IMR-90 (cell line): ENCODE data around the gene COLEC11. TPM values are rescaled to one million over a fixed set of nuclear protein-coding genes. Genes with fewer than 3 reads are reported as not detected.
"Not testable (repeated sequence)": the region's sequence is repeated elsewhere in the genome, so short reads cannot be mapped to it uniquely, and the experiment has no call there.

Experiments used
- ATAC-seq: fragments of 200-7000 bp; cut with Tn5 transposase; 2 replicates; pipeline ENCODE4 v1.9.1; 2020; ENCODE audit warnings: low read depth, mild to moderate bottlenecking, moderate library complexity
- BruUV-seq: library from RNA; stranded (reverse); fragments of 400-500 nt; replicated peaks from 2 replicates; lab custom pipeline; 2021; lab: Mats Ljungman, UMichigan
- CTCF ChIA-PET: fragments of 300-600 bp; formaldehyde crosslinking; extraction: SDS; loops from one replicate; lab custom pipeline; 2021; ENCODE audit warnings: antibody characterized with exemption; lab: Yijun Ruan, JAX
- POLR2A ChIA-PET: fragments of 300-600 bp; sonication (Branson Sonifier 250); formaldehyde crosslinking; loops from one replicate; lab custom pipeline; 2022; ENCODE audit warnings: antibody characterized with exemption; ENCODE audit not compliant: unreplicated experiment; lab: Charles Lee
- DNase-seq: peaks from one replicate; pipeline ENCODE4 v3.0.0; 2013
- H2AFZ ChIP-seq: replicated peaks from 2 replicates; pipeline ENCODE3; 2013; ENCODE audit warnings: low read length, mild to moderate bottlenecking; ENCODE audit not compliant: poor library complexity
- H2AK5ac ChIP-seq: 2 replicates; pipeline ENCODE4 v1.6.1; 2013; ENCODE audit warnings: low read depth, low read length, inconsistent platforms
- H2AK9ac ChIP-seq: replicated peaks from 2 replicates; pipeline ENCODE3; 2013; ENCODE audit warnings: mild to moderate bottlenecking, low read depth, low read length, moderate library complexity; ENCODE audit not compliant: poor library complexity
- H2BK120ac ChIP-seq: 2 replicates; pipeline ENCODE4 v1.6.1; 2013; ENCODE audit warnings: low read depth, low read length, inconsistent platforms
- H2BK15ac ChIP-seq: 3 replicates; pipeline ENCODE4 v1.6.1; 2013; ENCODE audit warnings: low read depth, low read length, inconsistent platforms
- H2BK20ac ChIP-seq: 2 replicates; pipeline ENCODE4 v1.6.1; 2013; ENCODE audit warnings: low read depth, mild to moderate bottlenecking, inconsistent platforms, low read length, moderate library complexity
- H2BK5ac ChIP-seq: 2 replicates; pipeline ENCODE4 v1.6.1; 2013; ENCODE audit warnings: mild to moderate bottlenecking, low read depth, low read length, inconsistent platforms; ENCODE audit not compliant: poor library complexity, severe bottlenecking
- H3K14ac ChIP-seq: replicated peaks from 2 replicates; pipeline ENCODE4 v1.6.1; 2013; ENCODE audit warnings: low read depth, low read length, inconsistent platforms
- H3K18ac ChIP-seq: 2 replicates; pipeline ENCODE4 v1.6.1; 2013; ENCODE audit warnings: low read depth, low read length, control low read depth
- H3K23ac ChIP-seq: 2 replicates; pipeline ENCODE4 v1.6.1; 2013; ENCODE audit warnings: low read depth, low read length, inconsistent platforms
- H3K27ac ChIP-seq: 2 replicates; pipeline ENCODE4 v1.5.1; 2013; ENCODE audit warnings: mild to moderate bottlenecking, control low read depth, low read length; ENCODE audit not compliant: insufficient read depth
- H3K27me3 ChIP-seq: 2 replicates; pipeline ENCODE4 v1.6.1; 2013; ENCODE audit warnings: low read length; ENCODE audit not compliant: control insufficient read depth, insufficient read depth
- H3K36me3 ChIP-seq: 2 replicates; pipeline ENCODE4 v1.6.1; 2013; ENCODE audit warnings: low read length, mixed read lengths; ENCODE audit not compliant: control insufficient read depth, insufficient read depth
- H3K4ac ChIP-seq: 2 replicates; pipeline ENCODE4 v1.6.1; 2013; ENCODE audit warnings: low read depth, low read length, inconsistent platforms
- H3K4me1 ChIP-seq: 2 replicates; pipeline ENCODE4 v1.6.1; 2013; ENCODE audit warnings: low read length, mixed read lengths; ENCODE audit not compliant: control insufficient read depth, insufficient read depth
- H3K4me2 ChIP-seq: 2 replicates; pipeline ENCODE4 v1.6.1; 2013; ENCODE audit warnings: low read depth, mild to moderate bottlenecking, control low read depth, low read length, moderate library complexity
- H3K4me3 ChIP-seq: 2 replicates; pipeline ENCODE4 v1.5.1; 2013; ENCODE audit warnings: low read depth, mild to moderate bottlenecking, control low read depth, low read length, moderate library complexity; ENCODE audit not compliant: insufficient read depth
- H3K56ac ChIP-seq: 2 replicates; pipeline ENCODE4 v1.6.1; 2013; ENCODE audit warnings: low read length, inconsistent platforms; ENCODE audit not compliant: insufficient read depth; ENCODE audit errors: extremely low read depth
- H3K79me1 ChIP-seq, 2 experiments: 2 replicates each; pipeline ENCODE4 v1.6.1; 2013; ENCODE audit warnings: low read length in 2 of 2, inconsistent platforms in 1 of 2, low read depth in 1 of 2
- H3K9ac ChIP-seq: 2 replicates; pipeline ENCODE4 v1.6.1; 2013; ENCODE audit warnings: low read depth, low read length, control low read depth
- H3K9me1 ChIP-seq: 2 replicates; pipeline ENCODE4 v1.6.1; 2013; ENCODE audit warnings: low read length, inconsistent platforms; ENCODE audit not compliant: insufficient read depth
- H3K9me3 ChIP-seq: 2 replicates; pipeline ENCODE4 v1.6.1; 2013; ENCODE audit warnings: low read length; ENCODE audit not compliant: control insufficient read depth, insufficient read depth
- H4K20me1 ChIP-seq: 2 replicates; pipeline ENCODE4 v1.6.1; 2013; ENCODE audit warnings: low read length, inconsistent platforms; ENCODE audit not compliant: insufficient read depth
- H4K5ac ChIP-seq: 2 replicates; pipeline ENCODE4 v1.6.1; 2013; ENCODE audit warnings: mild to moderate bottlenecking, low read depth, low read length, control low read depth
- H4K8ac ChIP-seq, 2 experiments: 2 replicates each; pipeline ENCODE4 v1.6.1; 2013; ENCODE audit warnings: low read depth in 2 of 2, low read length in 2 of 2, control low read depth in 1 of 2, inconsistent platforms in 1 of 2
- H4K91ac ChIP-seq: 2 replicates; pipeline ENCODE4 v1.6.1; 2013; ENCODE audit warnings: low read depth, low read length, inconsistent platforms; ENCODE audit not compliant: insufficient read depth
- BHLHE40 ChIP-seq: fragments of 150-350 bp; IDR thresholded peaks from 2 replicates; pipeline ENCODE4 v1.6.1; 2016; ENCODE audit warnings: mild to moderate bottlenecking, low read depth, low read length
- ELK1 ChIP-seq: fragments of 150-350 bp; IDR thresholded peaks from 2 replicates; pipeline ENCODE4 v1.6.1; 2016; ENCODE audit warnings: low read depth, mild to moderate bottlenecking, low read length, moderate library complexity, borderline replicate concordance
- MAFK ChIP-seq: IDR thresholded peaks from 2 replicates; pipeline ENCODE4 v1.6.1; 2012; ENCODE audit warnings: low read depth, low read length, improper control_type of control experiment
- RAD21 ChIP-seq: IDR thresholded peaks from 2 replicates; pipeline ENCODE4 v1.6.1; 2012; ENCODE audit warnings: low read length, improper control_type of control experiment
- RFX5 ChIP-seq: IDR thresholded peaks from 2 replicates; pipeline ENCODE4 v1.8.0; 2012; ENCODE audit warnings: low read depth, mild to moderate bottlenecking, low read length, moderate library complexity
- WGBS, 2 experiments: methylation state at CpG; one replicate each; pipeline versions ENCODE4 v1.1.5 to v1.1.7; 2013; ENCODE audit warnings: missing lambda C conversion rate in 2 of 2; ENCODE audit not compliant: insufficient read length in 1 of 2; ENCODE audit errors: extremely low coverage in 2 of 2; 5-methylcytosine and 5-hydroxymethylcytosine counted together
- dilution Hi-C: fragments of 300-500 bp; cut with HindIII; formaldehyde crosslinking; loops from one replicate; pipeline ENCODE4 v1.14.3; 2018; ENCODE audit warnings: low sequenced_read_pairs; ENCODE audit not compliant: unreplicated experiment
- in situ Hi-C: fragments of 300-500 bp; cut with MboI; formaldehyde crosslinking; loops from 3 replicates; pipeline ENCODE4 v1.14.3; 2019; ENCODE audit warnings: low sequenced_read_pairs, inconsistent platforms, mixed read lengths
- intact Hi-C: fragments of 100-400 bp; cut with micrococcal nuclease; formaldehyde crosslinking; loops from 2 replicates; pipeline ENCODE4 v1.10.0; 2022
- polyA plus RNA-seq, 3 experiments: library from polyadenylated mRNA; depleted of rRNA; stranded (reverse); fragments of >200 nt; gene quantifications; 2 replicates each; pipeline ENCODE4 v1.2.3, GENCODE V29; 2012; ENCODE audit warnings: low replicate concordance in 1 of 3
- total RNA-seq: library from RNA; depleted of rRNA; stranded (reverse); fragments of >200 nt; gene quantifications from 2 replicates; pipeline ENCODE4 v1.2.3, GENCODE V29; 2012

Gene COLEC11
- total and polyA plus RNA-seq, 2 of the 4 experiments (the other 2 are of a cell fraction), result under 0.01 to 0.24 TPM

DNA sequence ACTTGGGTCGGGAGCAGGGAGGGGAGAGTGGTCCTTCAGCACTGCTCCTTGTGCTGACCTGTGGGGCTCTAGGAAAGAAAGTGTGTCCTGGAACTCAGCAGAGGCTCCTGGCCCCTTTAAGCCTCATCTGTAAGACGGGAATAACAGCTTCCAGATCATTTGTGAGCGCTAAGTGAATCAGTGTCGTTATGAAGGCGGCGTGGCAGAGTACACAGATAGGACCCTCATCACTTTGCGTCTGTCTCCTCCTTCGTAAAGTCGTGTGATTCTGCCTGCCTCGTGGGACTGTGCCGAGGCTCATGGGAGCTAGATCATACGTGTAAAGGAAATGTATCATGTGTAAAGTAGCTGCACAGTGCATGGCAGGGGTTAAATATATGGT lies 18.6 kb downstream of the COLEC11 start:
- H3K23ac ChIP-seq, result no peak overlapping the region
- H3K9me3 ChIP-seq, result peaks cover 3% of the 10 kb centered on the region; the same call in 1 of the 2 replicates
- ChIA-PET CTCF (no interaction called here), POLR2A (no interaction called here)
- in situ Hi-C loops (no loop called here), dilution Hi-C loops (no loop called here), intact Hi-C loops (no loop called here)
- H3K56ac ChIP-seq, result no peak overlapping the region
- H3K4me3 ChIP-seq, result no peak overlapping the region
- H4K8ac ChIP-seq, result no peak overlapping the region
- H4K20me1 ChIP-seq, result no peaks in the 10 kb centered on the region
- no peak overlapping the region for H2AK5ac ChIP-seq
- H3K9me1 ChIP-seq, result no peaks in the 10 kb centered on the region
- H2AK9ac ChIP-seq, result no peak overlapping the region
- TF ChIP-seq ELK1 (no peak), RFX5 (no peak), BHLHE40 (no peak), RAD21 (no peak), MAFK (no peak)
- DNase-seq (no peak), ATAC-seq (no peak)
- no peak overlapping the region for H3K4me2 ChIP-seq
- no peak overlapping the region for H3K18ac ChIP-seq
- BruUV-seq, result no TSS peak
- H4K5ac ChIP-seq, result no peak overlapping the region
- H3K14ac ChIP-seq, result no peak overlapping the region
- H2BK15ac ChIP-seq, result no peak overlapping the region
- 84% methylated on average over 8 of the region's 12 CpGs; no CpG with 5 or more reads in 1 of the 2 experiments for WGBS, 2 experiments
- H2BK120ac ChIP-seq, result no peak overlapping the region
- peak overlapping the region; percentile 43 for H2AFZ ChIP-seq
- no peaks in the 10 kb centered on the region for H3K79me1 ChIP-seq
- H3K9ac ChIP-seq, result no peak overlapping the region
- no peak overlapping the region for H4K91ac ChIP-seq
- H3K27ac ChIP-seq, result no peak overlapping the region
- H3K27me3 ChIP-seq, result peaks cover 3% of the 10 kb centered on the region; the same call in 1 of the 2 replicates
- no peak overlapping the region for H3K4ac ChIP-seq
- no peaks in the 10 kb centered on the region for H3K4me1 ChIP-seq
- no peak overlapping the region for H2BK20ac ChIP-seq
- no peaks in the 10 kb centered on the region for H3K36me3 ChIP-seq
- no peak overlapping the region for H2BK5ac ChIP-seq

- H2AK9ac ChIP-seq, H4K8ac ChIP-seq, H4K91ac ChIP-seq, H4K5ac ChIP-seq, DNase-seq, H3K27ac ChIP-seq, H3K36me3 ChIP-seq, CTCF ChIA-PET, H3K4ac ChIP-seq, H3K9me1 ChIP-seq, H2AK5ac ChIP-seq, dilution Hi-C loops, H3K56ac ChIP-seq, H3K27me3 ChIP-seq, H4K20me1 ChIP-seq, H3K23ac ChIP-seq, H2BK5ac ChIP-seq, POLR2A ChIA-PET, H3K4me2 ChIP-seq, H2AFZ ChIP-seq, H3K9me3 ChIP-seq, intact Hi-C loops, BruUV-seq, H3K18ac ChIP-seq, H2BK15ac ChIP-seq, H3K4me1 ChIP-seq, in situ Hi-C loops, H2BK120ac ChIP-seq, ATAC-seq, H3K4me3 ChIP-seq, H3K79me1 ChIP-seq, H3K9ac ChIP-seq, H3K14ac ChIP-seq, H2BK20ac ChIP-seq: not testable (repeated sequence)
- WGBS, 2 experiments, result no CpG with 5 or more reads among the region's 2 CpGs
Measured at GRCh38 chr2:3614743-3615142, 19.8 kb downstream of the COLEC11 start.
